Esophagus muscularis mucosa (tissue), 4 donors: Measurements from ENCODE around the gene PACRG. TPM values are rescaled to one million over a fixed set of nuclear protein-coding genes. Genes with fewer than 3 reads are reported as not detected.

Experiments used
- DNase-seq: peaks from one replicate; pipeline ENCODE4 v3.0.0-alpha.2; 2017; ENCODE audit errors: extremely low spot score
- H3K27ac ChIP-seq, 4 donors: fragments of 200-600 bp; sonication (generic); replicated peaks in 1 of 4; 1 replicate in 3 of 4; 2 replicates in 1 of 4; pipeline ENCODE4 v1.5.1; 2016 to 2019; ENCODE audit warnings: mild to moderate bottlenecking in 1 of 4
- H3K27me3 ChIP-seq, 4 donors: fragments of 200-600 bp; sonication (generic); one replicate each; pipeline versions ENCODE4 v1.5.1 to v1.6.0; 2016 to 2019
- H3K36me3 ChIP-seq, 4 donors: fragments of 200-600 bp; sonication (generic); one replicate each; pipeline ENCODE4 v1.5.1; 2016 to 2019
- H3K4me1 ChIP-seq, 4 donors: fragments of 200-600 bp; sonication (generic); one replicate each; pipeline ENCODE4 v1.5.1; 2016 to 2019
- H3K4me3 ChIP-seq, 4 donors: fragments of 200-600 bp; sonication (generic); 1 replicate in 2 of 4; 2 replicates in 2 of 4; pipeline ENCODE4 v1.5.1; 2016 to 2019; ENCODE audit warnings: mild to moderate bottlenecking in 4 of 4, moderate library complexity in 1 of 4
- H3K9me3 ChIP-seq, 4 donors: fragments of 200-600 bp; sonication (generic); 1 replicate in 3 of 4; 2 replicates in 1 of 4; pipeline ENCODE4 v1.5.1; 2016 to 2019
- CTCF ChIP-seq, 3 experiments: fragments of 200-600 bp in 2 of 3; fragments of 450-650 bp in 1 of 3; sonication (generic) in 2 of 3; IDR thresholded peaks; one replicate each; pipeline ENCODE4 v1.5.1; 2017 to 2019; ENCODE audit warnings: antibody characterized with exemption in 3 of 3, mild to moderate bottlenecking in 2 of 3, moderate library complexity in 1 of 3
- EP300 ChIP-seq: sonication (generic); formaldehyde crosslinking; IDR thresholded peaks from one replicate; pipeline ENCODE4 v1.6.1; 2017; ENCODE audit warnings: antibody characterized with exemption
- POLR2A ChIP-seq: fragments of 450-650 bp; IDR thresholded peaks from one replicate; pipeline ENCODE4 v1.6.1; 2017; ENCODE audit warnings: antibody characterized with exemption, moderate library complexity, mild to moderate bottlenecking, low read depth
- POLR2AphosphoS5 ChIP-seq, 2 donors: sonication (generic); formaldehyde crosslinking; IDR thresholded peaks; one replicate each; pipeline ENCODE4 v1.6.1; 2017; ENCODE audit warnings: antibody characterized with exemption in 2 of 2
- WGBS: methylation state at CpG from one replicate; pipeline ENCODE4 v1.1.5; 2018; 5-methylcytosine and 5-hydroxymethylcytosine counted together
- intact Hi-C: fragments of 100-400 bp; cut with DNase I; formaldehyde crosslinking; loops from one replicate; pipeline ENCODE4 v1.15.1; 2023
- total RNA-seq, 4 donors: library from RNA; depleted of rRNA; stranded (reverse); fragments of >200 nt; gene quantifications; one replicate each; pipeline versions ENCODE4 v1.1.0 to v1.2.1, GENCODE V29; 2016

Gene PACRG
- total RNA-seq, 4 donors from 2014 or later = 1.3 to 3.5 (median 1.8) TPM; not detected in 1

GRCh38 chr6:163321717-163322116 is 593.9 kb downstream of the PACRG start:
- no peak for TF ChIP-seq POLR2A
- TF ChIP-seq EP300 = no peak
- no peak for TF ChIP-seq CTCF (IDR thresholded peaks at IDR 0.05)
- no peak for TF ChIP-seq POLR2AphosphoS5 (IDR thresholded peaks at IDR 0.05)
- intact Hi-C loops = no loop called here
- peaks cover 0 to 14% (median 4%) of the 10 kb centered on the region in 4 donors for H3K4me1 ChIP-seq
- no peaks in the 10 kb centered on the region for H3K27me3 ChIP-seq
- WGBS = 83% methylated on average over 17 of the region's 18 CpGs
- H3K4me3 ChIP-seq = no peak overlapping the region
- H3K36me3 ChIP-seq = no peaks in the 10 kb centered on the region
- H3K27ac ChIP-seq = no peak overlapping the region
- H3K9me3 ChIP-seq = no peaks in the 10 kb centered on the region
- DNase-seq = no peak

DNA sequence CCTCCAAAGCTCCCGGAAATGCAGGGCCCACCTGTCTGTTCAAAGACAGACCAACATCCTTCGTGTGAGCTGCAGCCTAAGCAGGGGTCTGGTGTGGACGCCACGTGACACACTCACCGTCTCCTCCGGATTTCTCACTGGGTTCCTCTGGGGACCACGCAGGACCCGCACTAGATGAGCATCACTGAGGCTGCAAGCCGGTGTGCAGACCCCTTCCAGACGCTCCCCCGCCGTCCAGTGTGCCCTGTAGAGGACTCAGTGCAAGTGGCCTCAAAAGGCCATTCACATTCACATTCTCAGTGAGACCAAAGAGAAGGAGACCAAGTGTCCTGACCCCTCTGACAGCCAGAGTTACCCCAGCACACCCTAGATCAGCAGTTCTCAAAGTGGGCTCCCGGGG is 595.5 kb downstream of the PACRG start:
- 95% methylated on average over 12 of the region's 13 CpGs for WGBS
- H3K4me1 ChIP-seq = peaks cover 0 to 14% (median 4%) of the 10 kb centered on the region in 4 donors
- no peaks in the 10 kb centered on the region for H3K36me3 ChIP-seq
- no peak overlapping the region for H3K27ac ChIP-seq
- TF ChIP-seq EP300 (no peak), CTCF (IDR thresholded peaks at IDR 0.05) (no peak), POLR2AphosphoS5 (IDR thresholded peaks at IDR 0.05) (no peak), POLR2A (no peak)
- DNase-seq = no peak
- no peaks in the 10 kb centered on the region for H3K9me3 ChIP-seq
- no peaks in the 10 kb centered on the region for H3K27me3 ChIP-seq
- intact Hi-C loops = no loop called here
- no peak overlapping the region for H3K4me3 ChIP-seq

DNA sequence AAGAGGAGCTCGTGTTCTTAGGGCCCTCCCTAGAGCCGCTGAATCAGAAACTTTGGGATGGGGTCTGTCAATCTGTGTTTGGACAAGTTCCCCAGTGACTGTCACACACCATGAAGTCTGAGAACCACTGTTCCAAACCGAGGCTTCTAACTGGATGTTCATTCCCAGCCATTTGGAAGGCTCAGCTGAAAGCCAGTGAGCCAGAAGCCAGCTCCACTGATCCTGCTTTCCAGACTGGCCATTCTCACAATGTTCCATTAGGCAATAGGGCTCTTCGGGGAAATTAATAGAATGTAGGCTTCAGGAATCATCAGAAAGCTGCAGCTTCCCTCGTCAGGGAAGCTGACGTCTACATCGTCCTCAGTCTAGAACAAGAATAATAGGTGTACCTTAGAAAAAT is 595.9 kb downstream of the PACRG start:
- no peak overlapping the region for H3K4me3 ChIP-seq
- no peaks in the 10 kb centered on the region for H3K9me3 ChIP-seq
- DNase-seq = no peak
- no peaks in the 10 kb centered on the region for H3K27me3 ChIP-seq
- intact Hi-C loops = no loop called here
- TF ChIP-seq POLR2A (no peak), POLR2AphosphoS5 (IDR thresholded peaks at IDR 0.05) (no peak), CTCF (IDR thresholded peaks at IDR 0.05) (no peak)
- H3K27ac ChIP-seq = peak overlapping the region in 1 of 4 donors; percentile 11
- no peaks in the 10 kb centered on the region for H3K36me3 ChIP-seq
- peaks cover 0 to 10% (median 4%) of the 10 kb centered on the region in 4 donors for H3K4me1 ChIP-seq
- 94% methylated on average over 5 of the region's 7 CpGs for WGBS

- Histone ChIP-seq H3K27ac (peak overlapping the region in 1 of 4 donors; percentile 11), H3K4me1 (peaks cover 0 to 8% (median 4%) of the 10 kb centered on the region in 4 donors), H3K4me3 (no peak overlapping the region), H3K36me3 (no peaks in the 10 kb centered on the region), H3K27me3 (no peaks in the 10 kb centered on the region), H3K9me3 (no peaks in the 10 kb centered on the region)
- 92% methylated on average over 4 of the region's 4 CpGs for WGBS
- DNase-seq = no peak
- TF ChIP-seq CTCF (IDR thresholded peaks at IDR 0.05) (no peak), POLR2AphosphoS5 (IDR thresholded peaks at IDR 0.05) (no peak), EP300 (no peak), POLR2A (no peak)
- intact Hi-C loops = no loop called here
Observed at GRCh38 chr6:163324326-163324687, 596.5 kb downstream of the PACRG start.

DNA sequence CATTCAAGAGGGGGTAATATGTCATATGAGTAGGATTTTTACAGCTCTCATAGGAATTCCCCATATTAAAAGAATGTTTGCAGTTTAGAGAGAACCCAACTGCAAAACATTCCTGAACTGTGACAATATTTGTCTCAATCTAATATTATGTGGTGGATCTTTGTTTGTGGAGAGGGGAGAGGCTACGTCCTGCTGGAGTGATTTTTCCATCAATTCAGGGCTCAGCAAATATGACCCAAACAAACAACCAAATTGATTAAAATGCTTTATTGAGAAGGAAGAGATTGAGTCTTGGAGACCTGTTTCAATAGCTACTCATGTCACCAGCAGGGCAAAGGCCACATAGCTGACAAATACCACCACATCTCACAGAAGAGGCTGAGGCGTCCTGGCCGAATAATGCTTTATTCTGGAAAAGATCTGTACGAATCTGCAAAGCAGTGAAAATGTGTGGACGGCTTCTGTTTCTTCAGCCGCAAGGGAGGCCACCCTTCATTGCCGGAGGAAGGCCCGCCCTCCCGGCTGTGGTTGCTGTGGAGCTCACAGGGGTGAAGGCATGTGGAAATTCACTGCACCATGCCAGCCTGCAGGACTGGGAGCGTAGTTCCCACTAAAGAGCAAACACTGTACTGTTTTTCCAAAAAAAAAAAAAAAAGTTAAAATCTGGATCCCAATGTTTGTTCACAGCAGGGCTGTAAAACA is 597.1 kb downstream of the PACRG start:
- H3K4me3 ChIP-seq = no peak overlapping the region
- no peaks in the 10 kb centered on the region for H3K27me3 ChIP-seq
- no peak for TF ChIP-seq POLR2A
- no peak for TF ChIP-seq POLR2AphosphoS5 (IDR thresholded peaks at IDR 0.05)
- TF ChIP-seq CTCF (IDR thresholded peaks at IDR 0.05) = no peak
- TF ChIP-seq EP300 = no peak
- H3K36me3 ChIP-seq = no peaks in the 10 kb centered on the region
- peak overlapping the region in 2 of 4 donors; percentile 11 to 30 for H3K27ac ChIP-seq
- WGBS = 60% methylated on average over 10 of the region's 10 CpGs
- peaks cover 0 to 8% (median 4%) of the 10 kb centered on the region in 4 donors for H3K4me1 ChIP-seq
- no peaks in the 10 kb centered on the region for H3K9me3 ChIP-seq
- DNase-seq = no peak
- intact Hi-C loops = no loop called here
